Subcutaneous abdominal adipose tissue (tissue), 5 donors: ENCODE measurements around the gene MAEA.

Experiments
- H3K27ac ChIP-seq: one replicate; pipeline ENCODE4 v1.7.0; 2013; ENCODE audit warnings: low read depth, mild to moderate bottlenecking, inconsistent platforms, low read length, moderate library complexity
- H3K27me3 ChIP-seq, 5 donors: one replicate each; pipeline ENCODE4 v1.7.0; 2013; ENCODE audit warnings: low read length in 5 of 5, inconsistent platforms in 1 of 5; ENCODE audit not compliant: control insufficient read depth in 5 of 5, insufficient read depth in 4 of 5
- H3K36me3 ChIP-seq, 5 donors: one replicate each; pipeline ENCODE4 v1.7.0; 2013; ENCODE audit warnings: low read length in 5 of 5; ENCODE audit not compliant: control insufficient read depth in 5 of 5, insufficient read depth in 5 of 5
- H3K4me1 ChIP-seq, 5 donors: one replicate each; pipeline ENCODE4 v1.7.0; 2013; ENCODE audit warnings: low read length in 5 of 5, mild to moderate bottlenecking in 3 of 5, moderate library complexity in 1 of 5; ENCODE audit not compliant: control insufficient read depth in 5 of 5, insufficient read depth in 5 of 5
- H3K4me3 ChIP-seq, 5 donors: one replicate each; pipeline ENCODE4 v1.7.0; 2013; ENCODE audit warnings: low read length in 5 of 5, low read depth in 1 of 5
- H3K9ac ChIP-seq, 5 donors: one replicate each; pipeline ENCODE4 v1.7.0; 2013; ENCODE audit warnings: low read length in 5 of 5, mild to moderate bottlenecking in 4 of 5, moderate library complexity in 3 of 5
- H3K9me3 ChIP-seq, 5 donors: one replicate each; pipeline ENCODE4 v1.7.0; 2013; ENCODE audit warnings: low read length in 5 of 5; ENCODE audit not compliant: control insufficient read depth in 5 of 5
- donor health status: healthy.
- donor health status: healthy.
- donor health status: healthy.
- donor health status: healthy.
- donor health status: healthy.

The MAEA gene

DNA sequence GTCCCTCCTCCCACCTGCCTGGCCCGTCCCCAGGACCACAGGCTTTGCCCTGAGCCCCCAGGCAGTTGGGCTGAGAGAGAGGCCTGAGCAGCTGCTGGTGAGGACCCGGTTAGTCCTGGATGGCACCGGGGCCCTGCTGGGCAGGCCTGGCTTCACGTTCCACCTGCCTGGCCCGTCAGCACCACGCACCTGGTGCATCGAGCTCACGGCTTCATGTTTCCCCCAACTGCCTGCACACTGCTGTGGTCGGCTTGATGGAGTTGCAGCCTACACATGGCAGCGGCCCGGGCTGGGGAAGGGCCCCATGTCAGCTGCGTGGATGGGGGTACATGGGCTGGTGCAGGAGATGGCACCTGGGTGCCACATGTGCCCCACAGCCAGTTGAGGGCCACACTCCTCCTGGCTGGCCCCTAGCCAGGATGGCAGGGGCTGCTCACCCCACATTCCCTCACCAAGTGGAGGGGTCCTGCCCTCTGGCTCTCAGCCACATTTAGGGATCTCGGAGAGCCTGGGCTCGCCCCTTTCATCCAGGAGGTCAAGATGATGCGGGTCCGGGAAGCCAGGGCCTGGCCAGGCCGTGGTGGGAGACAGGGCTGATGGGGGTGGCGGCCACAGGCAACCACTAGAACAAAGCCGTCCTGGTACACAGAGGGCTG is 88.0 kb downstream of the MAEA start:
- no peaks in the 10 kb centered on the region for H3K4me1 ChIP-seq
- H3K36me3 ChIP-seq = peaks cover 0 to 93% (median 60%) of the 10 kb centered on the region in 5 donors
- H3K27me3 ChIP-seq = no peaks in the 10 kb centered on the region
- no peak overlapping the region for H3K27ac ChIP-seq
- H3K4me3 ChIP-seq = no peak overlapping the region
- H3K9ac ChIP-seq = no peak overlapping the region
- H3K9me3 ChIP-seq = no peaks in the 10 kb centered on the region

DNA sequence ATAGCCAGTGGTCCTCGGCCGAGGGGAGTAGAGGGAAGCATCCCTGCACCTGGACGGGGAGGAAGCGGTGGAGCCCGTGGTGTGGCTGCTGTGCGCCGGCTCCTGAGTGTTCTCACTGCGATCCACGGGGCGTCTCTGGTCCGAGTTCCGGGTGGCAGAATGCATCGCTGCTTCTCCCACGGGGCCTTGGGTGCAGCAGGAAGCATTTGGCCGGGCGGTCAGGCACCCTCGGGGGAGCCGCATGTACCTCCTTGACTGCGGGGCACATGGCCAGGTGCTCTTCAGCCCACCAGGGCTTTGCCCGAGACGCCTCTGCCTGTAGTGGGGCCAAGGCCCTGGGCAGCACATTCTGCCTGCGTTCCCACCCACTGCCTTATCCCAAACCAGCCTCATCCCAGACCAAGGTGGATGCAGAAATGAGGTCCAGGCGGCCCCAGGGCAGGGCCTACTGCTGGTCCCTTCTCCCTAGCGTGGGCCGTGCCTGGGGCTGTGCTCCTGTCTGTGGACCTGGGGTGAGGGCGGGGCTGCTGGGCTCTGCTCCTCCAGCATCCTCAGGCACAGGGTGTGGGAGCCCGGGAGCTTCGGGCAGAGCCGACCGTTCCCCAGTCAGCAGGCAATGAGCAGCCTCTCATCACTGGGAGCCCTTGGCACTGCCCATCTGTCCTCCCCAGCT is 89.0 kb downstream of the MAEA start:
- peaks cover 0 to 92% (median 61%) of the 10 kb centered on the region in 5 donors for H3K36me3 ChIP-seq
- no peak overlapping the region for H3K27ac ChIP-seq
- H3K4me1 ChIP-seq = no peaks in the 10 kb centered on the region
- no peaks in the 10 kb centered on the region for H3K9me3 ChIP-seq
- H3K4me3 ChIP-seq = no peak overlapping the region
- no peaks in the 10 kb centered on the region for H3K27me3 ChIP-seq
- no peak overlapping the region for H3K9ac ChIP-seq

DNA sequence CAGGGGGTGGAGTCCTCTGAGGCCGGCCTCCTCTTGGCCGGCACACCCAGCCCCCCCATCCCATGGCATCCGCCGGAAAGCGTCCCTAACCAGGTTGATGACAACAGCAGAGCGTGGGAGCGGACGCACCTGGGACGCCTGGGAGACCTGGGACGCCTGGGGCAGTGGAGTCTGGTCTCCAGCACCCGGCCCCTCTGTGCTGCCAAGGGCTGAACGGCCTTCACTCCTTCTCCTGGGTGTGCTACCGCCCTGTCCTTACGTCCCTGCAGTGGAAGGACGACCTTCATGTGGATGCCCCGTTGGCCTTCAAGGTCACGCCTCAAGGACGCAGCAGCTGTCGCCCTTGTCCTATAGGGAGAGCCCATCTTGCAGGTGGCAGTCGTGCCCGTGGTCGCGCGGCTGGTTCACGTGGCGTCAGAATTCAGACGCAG is 89.7 kb downstream of the MAEA start:
- Histone ChIP-seq H3K27me3 (no peaks in the 10 kb centered on the region), H3K27ac (no peak overlapping the region), H3K36me3 (peaks cover 0 to 92% (median 61%) of the 10 kb centered on the region in 5 donors), H3K9ac (no peak overlapping the region), H3K4me3 (no peak overlapping the region), H3K4me1 (no peaks in the 10 kb centered on the region), H3K9me3 (no peaks in the 10 kb centered on the region)

DNA sequence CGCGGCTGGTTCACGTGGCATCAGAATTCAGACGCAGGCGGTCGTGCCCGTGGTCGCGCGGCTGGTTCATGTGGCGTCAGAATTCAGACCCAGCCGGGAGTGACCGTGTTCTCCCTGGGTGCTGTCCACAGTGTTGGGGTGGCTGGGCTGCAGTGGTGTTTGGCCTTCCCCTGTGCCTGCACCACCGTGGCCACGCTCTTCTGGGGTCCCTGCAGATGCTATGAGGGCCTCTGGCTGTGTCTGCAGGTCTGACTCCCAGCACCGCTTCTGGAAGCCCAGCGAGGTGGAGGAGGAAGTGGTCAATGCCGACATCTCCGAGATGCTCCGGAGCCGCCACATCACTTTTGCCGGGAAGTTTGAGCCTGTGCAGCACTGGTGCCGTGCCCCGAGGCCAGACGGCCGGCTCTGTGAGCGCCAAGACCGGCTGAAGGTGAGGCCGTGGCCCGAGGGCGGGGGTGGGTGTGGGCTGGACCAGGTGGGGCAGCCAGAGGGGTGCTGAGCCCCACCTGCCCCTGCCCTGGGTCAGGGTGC is 90.2 kb downstream of the MAEA start:
- Histone ChIP-seq H3K4me1 (no peaks in the 10 kb centered on the region), H3K9me3 (no peaks in the 10 kb centered on the region), H3K4me3 (no peak overlapping the region), H3K27me3 (no peaks in the 10 kb centered on the region), H3K27ac (no peak overlapping the region), H3K36me3 (peaks cover 0 to 92% (median 58%) of the 10 kb centered on the region in 5 donors), H3K9ac (no peak overlapping the region)

DNA sequence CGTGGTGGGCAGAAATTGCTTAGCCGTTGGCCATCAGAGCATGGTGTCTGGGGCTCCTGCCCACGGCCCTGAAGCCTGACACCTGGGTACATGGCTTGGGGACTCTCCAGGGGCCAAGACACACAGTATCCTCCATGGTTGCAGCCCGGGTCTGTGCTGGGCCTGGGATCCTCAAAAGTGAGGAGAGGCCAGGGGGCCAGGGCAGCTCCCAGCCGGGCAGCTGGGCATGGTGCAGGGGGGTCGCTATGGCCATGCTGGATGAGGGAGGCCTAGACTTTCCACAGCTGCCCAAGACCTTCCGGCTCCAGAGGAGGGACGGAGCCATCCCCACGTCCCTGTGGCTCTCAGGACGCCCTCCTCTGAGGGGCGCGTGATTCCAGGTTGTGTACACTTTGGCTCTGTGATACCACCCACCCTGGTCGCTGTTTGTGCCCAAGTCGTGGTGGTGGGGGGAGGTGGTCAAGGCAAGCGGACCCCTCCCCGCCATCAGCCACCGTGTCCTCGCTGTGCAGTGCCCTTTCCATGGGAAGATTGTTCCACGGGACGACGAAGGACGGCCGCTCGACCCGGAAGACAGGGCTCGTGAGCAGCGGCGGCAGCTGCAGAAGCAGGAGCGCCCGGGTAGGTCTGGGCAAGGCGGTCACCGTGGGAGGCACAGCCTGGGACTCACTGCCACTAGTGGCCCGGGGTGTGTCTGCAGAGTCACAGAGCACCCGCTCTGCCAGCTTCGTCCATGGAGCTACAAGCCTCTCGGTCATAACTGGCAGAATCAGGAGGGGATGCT is 90.9 kb downstream of the MAEA start:
- Histone ChIP-seq H3K4me3 (no peak overlapping the region), H3K36me3 (peaks cover 0 to 92% (median 58%) of the 10 kb centered on the region in 5 donors), H3K9ac (no peak overlapping the region), H3K27me3 (no peaks in the 10 kb centered on the region), H3K9me3 (no peaks in the 10 kb centered on the region), H3K27ac (no peak overlapping the region), H3K4me1 (no peaks in the 10 kb centered on the region)

DNA sequence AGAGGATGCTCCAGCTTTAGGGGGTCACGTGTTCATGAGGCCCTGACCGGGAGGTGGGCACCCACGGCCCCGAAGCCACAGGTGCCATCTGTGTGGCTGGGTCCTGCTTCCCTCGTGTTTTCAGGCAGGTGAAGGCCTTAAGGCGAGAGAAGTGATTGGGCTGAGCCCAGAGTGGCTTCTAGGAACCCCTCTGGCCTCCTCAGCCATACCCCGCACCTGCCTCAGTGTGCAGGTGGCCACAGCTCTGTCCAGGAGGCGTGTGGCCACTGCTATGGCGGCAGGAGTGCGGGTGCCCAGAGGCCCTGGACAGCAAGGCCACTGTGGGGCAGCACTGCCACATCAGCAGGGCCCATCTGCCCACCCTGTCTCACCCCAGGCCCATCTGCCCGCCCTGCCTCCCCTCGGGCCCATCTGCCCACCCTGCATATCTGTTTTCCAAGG is 91.5 kb downstream of the MAEA start:
- no peak overlapping the region for H3K27ac ChIP-seq
- peaks cover 0 to 92% (median 59%) of the 10 kb centered on the region in 5 donors for H3K36me3 ChIP-seq
- no peaks in the 10 kb centered on the region for H3K9me3 ChIP-seq
- no peak overlapping the region for H3K9ac ChIP-seq
- no peak overlapping the region for H3K4me3 ChIP-seq
- no peaks in the 10 kb centered on the region for H3K27me3 ChIP-seq
- H3K4me1 ChIP-seq = no peaks in the 10 kb centered on the region

DNA sequence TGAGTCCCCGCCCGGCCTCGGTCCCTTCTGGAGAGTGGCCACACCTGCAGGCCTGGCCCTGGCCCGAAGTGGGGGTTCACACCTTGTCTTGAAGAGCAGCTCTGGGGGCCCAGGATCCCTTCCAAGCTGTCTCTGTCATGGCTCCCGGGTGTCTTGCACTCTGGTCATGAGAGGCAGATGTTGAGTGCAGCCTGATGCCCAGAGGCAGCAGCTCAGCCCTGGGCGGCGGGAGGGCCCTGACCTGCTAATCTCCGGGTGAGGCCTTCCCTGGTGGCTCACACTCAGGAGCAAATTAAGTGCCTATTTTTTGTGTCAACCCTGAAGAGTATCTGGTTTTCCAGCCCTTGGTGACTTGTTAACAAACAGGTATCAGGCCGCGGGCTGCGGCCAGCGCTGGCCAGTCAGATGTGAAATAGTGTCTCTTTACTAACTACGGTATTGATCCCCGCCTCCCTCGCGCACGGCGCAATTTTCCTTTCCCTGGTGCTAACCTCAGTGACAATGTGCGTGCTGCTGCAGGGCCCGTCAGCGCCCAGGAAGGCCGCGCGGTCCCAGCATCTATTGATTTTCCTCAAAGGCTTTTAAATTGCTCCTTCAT is 92.4 kb downstream of the MAEA start:
- H3K4me3 ChIP-seq = no peak overlapping the region
- no peaks in the 10 kb centered on the region for H3K4me1 ChIP-seq
- peaks cover 0 to 91% (median 54%) of the 10 kb centered on the region in 5 donors for H3K36me3 ChIP-seq
- H3K9me3 ChIP-seq = no peaks in the 10 kb centered on the region
- H3K27ac ChIP-seq = no peak overlapping the region
- no peaks in the 10 kb centered on the region for H3K27me3 ChIP-seq
- H3K9ac ChIP-seq = no peak overlapping the region

DNA sequence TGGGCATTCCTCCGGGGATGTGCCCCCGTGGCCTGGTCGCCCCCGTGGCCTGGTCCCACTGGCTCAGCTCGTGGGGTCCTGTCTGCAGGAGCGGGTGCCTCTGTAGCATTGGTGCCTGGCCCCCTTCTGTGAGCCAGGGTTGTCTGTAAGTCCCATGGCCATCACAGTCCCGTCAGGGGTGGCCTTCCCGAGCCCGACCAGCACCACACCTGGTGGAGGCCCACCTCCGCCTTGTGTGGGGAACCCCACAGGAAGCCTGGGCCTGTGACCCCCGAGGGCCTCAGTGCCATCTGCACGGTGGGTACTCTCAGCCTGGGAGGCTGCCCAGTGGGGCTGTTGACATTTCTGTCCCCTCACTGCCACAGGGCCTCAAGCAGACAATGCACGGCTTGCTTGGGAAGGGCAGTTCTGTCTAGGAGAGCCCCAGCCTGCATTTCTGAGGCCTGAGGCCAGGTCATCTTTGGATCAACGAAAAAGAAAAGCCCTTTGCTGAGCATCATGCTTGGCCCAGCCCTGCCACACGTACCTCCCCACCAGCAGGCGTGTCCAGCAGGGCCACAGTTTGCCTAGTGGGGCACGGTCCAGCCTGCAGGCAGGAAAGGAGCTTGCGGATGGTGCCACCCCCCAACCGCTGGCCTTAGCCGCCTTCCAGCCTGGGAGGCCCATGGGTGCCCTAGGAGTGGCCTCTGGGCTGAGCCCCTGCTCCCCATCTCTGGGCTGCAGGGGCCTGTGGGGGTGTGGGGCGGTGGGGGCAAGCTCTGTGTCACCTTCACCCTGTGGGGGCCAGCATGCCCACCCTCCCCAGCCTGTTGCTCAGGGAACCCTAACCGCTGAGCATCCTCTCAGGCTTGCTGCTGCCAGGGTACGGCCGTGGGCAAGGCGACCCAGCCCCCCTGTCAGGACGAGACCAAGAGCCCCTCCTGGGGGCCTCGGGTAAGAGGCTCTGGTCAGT is 93.4 kb downstream of the MAEA start:
- H3K36me3 ChIP-seq = peaks cover 4 to 90% (median 55%) of the 10 kb centered on the region in 5 donors
- no peaks in the 10 kb centered on the region for H3K9me3 ChIP-seq
- H3K4me3 ChIP-seq = no peak overlapping the region
- H3K9ac ChIP-seq = no peak overlapping the region
- no peak overlapping the region for H3K27ac ChIP-seq
- H3K4me1 ChIP-seq = no peaks in the 10 kb centered on the region
- no peaks in the 10 kb centered on the region for H3K27me3 ChIP-seq
